Parathyroid adenoma (tissue), 2 donors: Measurements from ENCODE around the gene NPR1.
"Not testable (repeated sequence)": the region's sequence is repeated elsewhere in the genome, so short reads cannot be mapped to it uniquely, and the experiment has no call there.

ENCODE experiments used
- H2AFZ ChIP-seq: fragments of 300-600 bp; sonication (generic); one replicate; pipeline ENCODE4 v1.7.0; 2017; ENCODE audit warnings: antibody characterized with exemption, mild to moderate bottlenecking
- H3K27ac ChIP-seq: fragments of 300-600 bp; sonication (generic); one replicate; pipeline ENCODE4 v1.7.0; 2017
- H3K27me3 ChIP-seq: fragments of 300-600 bp; sonication (generic); one replicate; pipeline ENCODE4 v1.7.0; 2017; ENCODE audit warnings: low read length; ENCODE audit not compliant: control insufficient read depth, insufficient read depth
- H3K36me3 ChIP-seq: fragments of 300-600 bp; sonication (generic); one replicate; pipeline ENCODE4 v1.7.0; 2017; ENCODE audit warnings: low read length; ENCODE audit not compliant: control insufficient read depth, insufficient read depth
- H3K4me1 ChIP-seq: fragments of 300-600 bp; sonication (generic); one replicate; pipeline ENCODE4 v1.7.0; 2017; ENCODE audit warnings: control low read depth
- H3K4me2 ChIP-seq: fragments of 300-600 bp; sonication (generic); one replicate; pipeline ENCODE4 v1.7.0; 2017; ENCODE audit warnings: low read length
- H3K4me3 ChIP-seq: fragments of 300-600 bp; sonication (generic); one replicate; pipeline ENCODE4 v1.7.0; 2017; ENCODE audit warnings: low read depth, low read length
- H3K79me2 ChIP-seq: fragments of 300-600 bp; sonication (generic); one replicate; pipeline ENCODE4 v1.7.0; 2017; ENCODE audit warnings: control low read depth
- H3K9ac ChIP-seq: fragments of 300-600 bp; sonication (generic); one replicate; pipeline ENCODE4 v1.7.0; 2017; ENCODE audit warnings: mild to moderate bottlenecking
- H3K9me3 ChIP-seq: fragments of 300-600 bp; sonication (generic); one replicate; pipeline ENCODE4 v1.7.0; 2017; ENCODE audit warnings: low read length; ENCODE audit not compliant: control insufficient read depth
- CTCF ChIP-seq: fragments of 300-600 bp; sonication (generic); IDR thresholded peaks from one replicate; pipeline ENCODE4 v1.7.0; 2017; ENCODE audit warnings: antibody characterized with exemption, mild to moderate bottlenecking
- donor health status: primary hyperparathyroidism.

The NPR1 gene

GRCh38 chr1:153711026-153711425 lies 32.5 kb downstream of the NPR1 start:
- H2AFZ ChIP-seq = no peak overlapping the region
- H3K9me3 ChIP-seq = no peaks in the 10 kb centered on the region
- no peak overlapping the region for H3K4me3 ChIP-seq
- H3K9ac ChIP-seq = no peak overlapping the region
- H3K4me2 ChIP-seq = no peak overlapping the region
- no peak for TF ChIP-seq CTCF
- no peaks in the 10 kb centered on the region for H3K79me2 ChIP-seq
- H3K36me3 ChIP-seq = no peaks in the 10 kb centered on the region
- no peaks in the 10 kb centered on the region for H3K4me1 ChIP-seq
- no peaks in the 10 kb centered on the region for H3K27me3 ChIP-seq
- no peak overlapping the region for H3K27ac ChIP-seq

GRCh38 chr1:153716211-153716610 lies 37.7 kb downstream of the NPR1 start:
- not testable (repeated sequence) for H2AFZ ChIP-seq, H3K9ac ChIP-seq, H3K4me3 ChIP-seq, H3K79me2 ChIP-seq, H3K9me3 ChIP-seq, H3K27ac ChIP-seq, H3K36me3 ChIP-seq, H3K27me3 ChIP-seq, H3K4me1 ChIP-seq, H3K4me2 ChIP-seq

GRCh38 chr1:153717330-153717729 lies 38.8 kb downstream of the NPR1 start:
- TF ChIP-seq CTCF = no peak
- Histone ChIP-seq H3K27me3 (no peaks in the 10 kb centered on the region), H3K36me3 (no peaks in the 10 kb centered on the region), H3K4me1 (no peaks in the 10 kb centered on the region), H3K27ac (no peak overlapping the region), H3K4me3 (no peak overlapping the region), H3K79me2 (no peaks in the 10 kb centered on the region), H3K9ac (no peak overlapping the region), H3K4me2 (no peak overlapping the region), H3K9me3 (no peaks in the 10 kb centered on the region), H2AFZ (no peak overlapping the region)

- Histone ChIP-seq H3K4me2 (no peak overlapping the region), H3K9ac (no peak overlapping the region), H3K27me3 (no peaks in the 10 kb centered on the region), H2AFZ (no peak overlapping the region), H3K27ac (no peak overlapping the region), H3K4me1 (no peaks in the 10 kb centered on the region), H3K4me3 (no peak overlapping the region), H3K79me2 (no peaks in the 10 kb centered on the region), H3K9me3 (no peaks in the 10 kb centered on the region), H3K36me3 (no peaks in the 10 kb centered on the region)
- TF ChIP-seq CTCF = no peak
Observed at GRCh38 chr1:153723687-153724086, 45.2 kb downstream of the NPR1 start.

- not testable (repeated sequence) for H3K4me3 ChIP-seq, H3K79me2 ChIP-seq, H3K4me2 ChIP-seq, H2AFZ ChIP-seq, H3K27me3 ChIP-seq, H3K9ac ChIP-seq, H3K9me3 ChIP-seq, H3K4me1 ChIP-seq, H3K36me3 ChIP-seq, H3K27ac ChIP-seq
Observed at GRCh38 chr1:153724634-153725033, 46.1 kb downstream of the NPR1 start.
